ENCODE results near the gene PIEZO1.

Gene PIEZO1

DNA sequence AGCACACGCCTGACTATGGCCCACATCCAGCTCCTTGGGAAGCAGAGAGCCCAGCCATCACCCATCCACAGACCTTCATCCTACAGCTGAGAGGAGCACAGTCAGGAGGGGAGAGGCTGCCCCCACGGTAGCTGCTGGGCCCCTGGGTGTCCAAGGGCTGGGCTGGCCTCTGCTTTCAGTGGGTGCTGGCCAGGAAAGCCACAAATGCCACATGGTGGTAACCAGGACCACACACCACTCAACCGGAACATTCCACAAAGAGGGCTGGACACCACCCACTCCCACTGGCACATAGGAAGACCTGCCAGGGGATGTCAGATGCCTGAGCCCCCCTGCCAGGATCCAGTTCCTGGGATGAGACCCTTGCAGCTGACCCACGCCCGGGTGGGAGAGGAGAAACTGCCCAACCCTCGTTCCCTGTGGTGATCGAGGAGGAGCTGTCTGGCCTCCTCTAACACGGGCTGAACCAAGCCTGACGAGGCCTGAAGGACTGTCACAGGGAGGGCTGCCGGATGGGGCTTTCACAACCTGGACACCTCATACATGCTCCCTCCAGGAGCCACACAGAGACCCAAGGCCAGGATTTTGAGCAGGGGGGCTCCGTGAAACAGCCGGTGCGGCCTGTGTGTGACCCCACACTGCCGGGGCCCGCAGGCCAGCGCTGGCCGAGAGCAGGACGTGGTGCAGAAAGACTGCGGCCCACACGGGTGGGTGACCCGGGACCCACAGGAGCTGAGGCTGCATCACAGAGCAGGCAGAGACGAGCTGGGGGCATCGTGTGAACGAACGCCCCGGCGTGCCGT lies 30.7 kb downstream of the PIEZO1 start:
- DNase-seq (ENCODE audit: low read depth in 2 of 2) = no peak

DNA sequence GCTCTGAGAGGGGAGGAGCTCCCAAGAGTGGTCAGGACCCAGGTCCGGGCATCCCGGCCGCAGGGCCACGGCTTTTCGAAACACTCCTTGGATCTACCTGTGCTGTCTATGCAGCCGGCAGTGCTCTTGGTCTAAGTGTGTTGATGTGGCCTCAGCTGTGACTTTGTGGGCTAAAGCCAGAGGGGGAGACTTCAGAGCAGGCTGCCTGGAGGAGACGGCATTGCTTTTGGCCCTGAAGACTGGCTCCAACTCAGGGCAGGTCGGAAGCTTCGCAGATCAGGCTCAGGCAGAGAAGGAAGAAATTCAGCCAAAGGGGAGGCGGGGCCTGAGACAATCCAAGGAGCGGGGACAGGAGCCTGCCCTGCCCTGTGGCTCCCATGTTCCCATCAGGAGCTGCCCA lies 31.4 kb downstream of the PIEZO1 start:
- no peak for DNase-seq (ENCODE audit: low read depth in 2 of 2)

DNA sequence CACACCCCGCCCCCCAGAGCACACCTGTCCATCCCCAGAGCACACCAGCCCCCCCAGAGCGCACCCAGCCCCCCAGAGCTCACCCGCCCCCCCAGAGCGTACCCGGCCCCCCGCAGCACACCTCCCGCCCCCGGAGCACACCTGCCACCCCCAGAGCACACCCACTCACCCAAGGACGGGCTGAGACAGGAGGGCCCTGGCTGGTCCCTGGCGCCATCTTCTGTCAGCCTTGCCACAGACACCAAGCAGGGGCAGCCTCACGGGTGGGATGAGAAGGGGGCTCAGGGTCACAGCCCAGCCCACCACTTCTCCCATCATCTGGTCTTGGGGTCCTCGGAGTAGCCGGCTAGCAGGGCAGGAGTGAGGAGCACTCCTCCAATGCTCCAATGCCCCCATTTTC lies 31.8 kb downstream of the PIEZO1 start:
- DNase-seq (ENCODE audit: low read depth in 2 of 2) = no peak

DNA sequence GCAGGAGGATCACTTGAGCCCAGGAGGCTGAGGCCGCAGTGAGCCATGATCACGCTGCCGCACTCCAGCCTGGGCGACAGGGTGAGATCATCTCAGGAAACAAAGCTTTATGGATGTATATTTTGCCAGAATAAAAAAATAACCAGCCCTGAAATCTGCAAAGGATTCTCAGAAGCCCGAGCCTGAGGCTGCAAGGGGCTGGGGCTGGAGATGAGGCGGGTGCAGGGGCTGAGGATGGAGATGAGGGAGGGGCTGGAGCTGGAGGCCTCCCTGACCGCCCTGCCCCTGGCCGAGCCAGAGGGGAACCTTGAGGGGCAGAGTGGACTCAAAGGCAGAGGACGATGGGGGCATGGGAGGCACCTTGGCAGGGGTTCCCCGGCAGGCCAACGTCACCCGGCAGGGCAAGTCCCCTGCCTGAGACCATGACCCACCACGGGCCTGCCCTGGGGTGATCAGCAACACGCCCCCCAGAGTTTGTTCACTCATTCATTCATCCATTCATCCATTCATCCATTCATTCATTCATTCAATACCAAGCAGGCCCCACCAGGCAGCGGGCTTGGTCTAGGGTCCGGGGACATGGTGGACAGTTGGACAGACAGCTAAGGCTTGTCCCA lies 32.5 kb downstream of the PIEZO1 start:
- no peak for DNase-seq (ENCODE audit: low read depth in 2 of 2)

DNA sequence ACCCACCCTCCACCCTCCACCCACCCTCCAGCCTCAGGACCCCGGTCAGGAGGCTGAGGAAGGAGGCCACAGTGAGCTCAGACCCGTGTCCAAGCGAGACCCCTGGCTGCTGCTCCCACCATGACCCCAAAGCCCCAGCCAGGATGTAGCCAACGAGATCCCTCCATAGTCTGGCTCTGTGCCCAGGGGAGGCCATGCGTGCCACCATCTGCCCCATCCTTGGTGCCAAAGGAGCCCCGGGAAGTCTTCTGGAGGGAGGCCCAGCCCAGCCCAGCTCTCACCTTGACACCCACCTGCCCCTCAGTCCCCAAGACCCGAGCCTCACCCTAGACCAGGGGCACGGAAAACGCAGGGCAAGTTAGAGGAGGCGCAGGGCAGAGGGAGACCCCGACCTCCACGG lies 34.2 kb downstream of the PIEZO1 start:
- no peak for DNase-seq (ENCODE audit: low read depth in 2 of 2)

DNA sequence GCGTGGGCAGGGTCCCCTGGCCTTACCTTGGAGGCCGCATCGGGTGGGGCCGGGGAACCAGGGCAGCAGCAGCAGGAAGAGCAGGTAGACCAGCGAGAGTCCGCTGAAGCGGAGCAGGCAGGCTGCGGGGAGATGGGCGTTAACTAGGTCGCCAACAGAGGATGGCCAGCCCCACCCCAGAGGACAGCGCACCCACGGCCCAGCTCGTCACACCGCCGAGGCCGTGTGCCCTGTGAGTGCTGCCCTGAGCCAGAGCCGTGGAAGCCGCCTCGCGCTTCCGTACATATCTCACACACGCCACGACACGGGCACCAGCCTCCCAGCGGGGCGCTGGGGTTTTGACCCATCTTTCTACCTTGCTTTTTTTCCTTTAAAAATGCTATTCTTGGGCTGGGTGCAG lies 35.7 kb downstream of the PIEZO1 start:
- no peak for DNase-seq (ENCODE audit: low read depth in 2 of 2)

DNA sequence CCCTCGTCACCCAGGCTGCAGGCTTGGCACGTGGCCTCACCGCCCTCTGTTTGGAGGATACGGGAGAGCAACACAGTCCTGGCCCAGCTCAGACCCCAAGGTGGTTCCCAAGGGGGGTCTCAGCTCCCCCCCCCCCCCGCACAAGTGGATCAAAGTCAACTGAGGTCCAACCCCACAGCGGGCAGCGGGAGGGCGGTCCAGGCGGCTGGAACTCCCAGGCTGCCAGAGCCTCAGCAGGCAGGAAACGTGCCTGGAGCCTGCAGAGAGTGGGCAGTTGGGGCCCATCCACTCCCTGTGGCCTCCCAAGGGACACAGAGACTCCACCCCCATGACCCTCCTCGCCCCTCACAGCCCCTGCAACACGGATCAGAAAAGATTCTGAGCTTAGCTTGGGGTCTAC lies 36.7 kb downstream of the PIEZO1 start:
- no peak for DNase-seq (ENCODE audit: low read depth in 2 of 2)

DNA sequence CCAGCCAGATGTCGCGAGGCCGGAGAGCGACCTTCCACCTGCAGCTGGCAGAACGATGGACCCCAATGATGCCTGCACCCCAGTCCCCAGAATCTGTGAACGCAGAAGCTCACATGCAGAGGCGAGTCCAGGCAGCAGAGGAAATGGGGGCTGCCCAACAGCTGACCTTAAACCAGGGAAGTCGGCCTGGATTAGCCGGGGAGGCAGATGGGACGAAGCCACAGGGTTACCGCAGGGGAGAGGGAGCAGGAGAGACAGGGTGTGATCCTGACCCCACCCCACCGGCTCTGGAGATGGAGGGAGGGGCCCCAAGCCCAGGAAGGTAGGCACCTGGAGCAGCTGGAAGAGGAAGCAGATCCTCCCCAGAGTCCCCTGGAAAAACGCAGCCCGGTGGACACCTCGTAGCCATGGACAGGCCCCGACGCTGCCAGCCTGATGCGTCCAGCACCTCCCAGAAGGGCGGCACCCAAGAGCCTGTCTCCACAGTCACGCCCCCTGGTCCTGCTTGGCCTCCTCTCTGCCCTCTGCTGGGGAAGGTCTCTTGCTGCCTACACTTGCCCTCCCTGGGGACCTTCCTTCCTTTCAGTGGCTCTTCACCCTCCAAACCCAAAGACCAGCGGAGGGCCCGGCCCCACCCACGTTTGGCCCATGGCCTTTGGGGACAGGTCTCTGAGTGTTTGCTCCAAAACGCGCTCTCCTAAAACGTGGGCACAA lies 37.3 kb downstream of the PIEZO1 start:
- no peak for DNase-seq (ENCODE audit: low read depth in 2 of 2)

DNA sequence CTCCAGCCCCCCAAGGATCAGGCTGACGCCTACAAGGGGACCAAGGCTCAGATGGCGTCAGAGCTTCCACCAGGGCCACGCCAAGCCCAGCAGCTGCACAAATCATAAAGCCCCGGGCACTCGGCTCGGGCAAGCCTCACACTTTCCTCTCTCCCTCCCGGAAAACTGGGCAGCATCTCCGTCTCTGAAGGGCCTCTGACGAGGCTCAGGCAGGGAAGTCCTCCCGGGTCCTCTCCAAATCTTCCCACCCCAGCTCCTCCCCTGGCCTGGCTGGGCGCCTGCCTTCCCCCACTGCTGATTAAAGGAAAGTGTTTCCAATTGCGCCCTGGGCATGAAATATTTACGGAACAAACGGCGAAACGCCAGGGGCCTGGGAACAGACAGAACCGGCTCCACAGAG lies 38.5 kb downstream of the PIEZO1 start:
- DNase-seq (ENCODE audit: low read depth in 2 of 2) = no peak

DNA sequence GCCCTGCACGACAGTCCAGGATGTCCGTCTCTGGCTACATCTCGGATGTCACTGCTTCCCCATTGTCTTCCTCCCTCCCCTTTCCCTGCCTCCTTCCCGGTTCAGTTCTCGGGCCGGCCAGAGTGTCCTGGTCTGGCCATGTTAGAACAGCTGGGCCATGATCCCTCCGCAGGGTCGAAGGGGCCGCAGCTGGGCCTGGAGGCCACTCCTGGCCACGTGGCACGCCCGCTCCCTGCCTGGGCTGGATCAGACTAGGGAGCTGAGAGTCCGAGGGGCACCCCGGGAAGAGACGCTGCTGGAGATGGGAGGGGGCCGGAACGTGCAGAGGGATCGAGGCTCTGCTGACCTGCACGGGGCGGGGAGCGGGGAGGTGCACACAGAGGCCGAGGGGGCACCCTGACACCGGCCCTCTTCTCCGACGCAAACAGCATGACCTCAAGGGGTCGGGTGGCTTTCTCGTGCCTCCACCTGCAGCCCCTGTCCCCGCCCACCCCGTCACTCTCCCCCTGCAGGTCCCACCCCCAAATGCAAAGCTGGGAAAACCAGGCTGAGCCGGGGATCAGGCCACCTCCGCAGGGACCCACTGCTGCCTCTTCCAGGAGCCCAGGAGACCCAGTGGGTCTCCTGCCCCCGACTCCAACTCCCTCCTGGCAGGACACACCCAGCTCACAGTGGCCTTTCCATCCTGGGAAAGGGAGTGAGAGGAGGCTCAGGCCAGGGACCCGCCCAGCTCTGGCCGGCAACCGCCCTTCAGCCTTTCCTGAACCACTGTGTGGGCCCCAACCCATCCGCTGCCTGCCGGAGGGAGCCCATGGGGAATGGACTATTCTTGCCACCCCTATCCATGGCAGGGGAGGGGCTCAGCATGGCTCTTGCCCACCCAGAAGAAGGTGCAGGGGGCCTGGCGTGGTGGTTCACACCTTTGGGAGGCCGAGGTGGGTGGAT lies 40.2 kb downstream of the PIEZO1 start:
- DNase-seq (ENCODE audit: low read depth in 2 of 2) = no peak

DNA sequence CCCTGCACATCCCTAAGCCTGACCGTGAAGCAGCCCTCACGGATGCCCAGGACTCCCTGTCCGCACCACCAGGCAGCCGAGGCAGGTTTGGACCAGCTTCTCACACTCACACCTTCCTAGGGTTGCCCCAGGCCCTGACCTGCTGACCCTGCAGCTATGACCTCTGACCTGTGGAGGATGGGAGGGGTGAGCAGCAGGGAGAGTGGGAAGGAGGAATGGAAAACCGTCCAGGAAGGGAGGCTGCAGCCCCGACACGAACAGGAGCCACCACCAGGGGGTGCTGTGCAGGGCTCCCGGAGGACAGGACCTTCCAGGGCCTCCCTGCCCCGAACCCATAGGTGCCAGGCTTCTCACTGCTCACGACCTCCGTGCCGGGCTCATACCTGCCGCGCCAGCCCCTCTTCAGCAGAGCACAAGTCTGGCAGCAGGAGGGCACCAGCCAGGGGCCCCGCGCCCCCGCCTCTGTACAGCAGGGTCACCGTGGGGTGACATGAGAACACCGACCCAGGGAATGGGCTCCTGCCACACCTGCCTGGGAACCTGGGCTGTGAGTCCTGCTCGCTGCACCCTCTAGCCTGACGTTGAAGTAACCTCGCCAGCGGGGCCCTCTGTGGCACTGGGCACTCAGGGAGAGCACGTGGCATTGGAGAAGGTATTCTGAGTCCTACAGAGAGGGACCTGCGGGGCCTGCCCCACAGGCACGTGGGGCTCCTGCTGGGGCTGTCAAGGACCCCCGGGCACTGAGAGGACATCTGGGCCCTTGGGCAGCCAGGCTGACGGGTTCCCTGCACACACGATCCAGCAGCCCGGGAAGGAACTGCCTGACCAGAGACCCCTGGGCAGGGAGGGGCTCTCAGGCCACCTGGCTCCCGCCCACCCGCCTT lies 41.1 kb downstream of the PIEZO1 start:
- peak; percentile 59 to 61 for DNase-seq (ENCODE audit: low read depth in 2 of 2)

DNA sequence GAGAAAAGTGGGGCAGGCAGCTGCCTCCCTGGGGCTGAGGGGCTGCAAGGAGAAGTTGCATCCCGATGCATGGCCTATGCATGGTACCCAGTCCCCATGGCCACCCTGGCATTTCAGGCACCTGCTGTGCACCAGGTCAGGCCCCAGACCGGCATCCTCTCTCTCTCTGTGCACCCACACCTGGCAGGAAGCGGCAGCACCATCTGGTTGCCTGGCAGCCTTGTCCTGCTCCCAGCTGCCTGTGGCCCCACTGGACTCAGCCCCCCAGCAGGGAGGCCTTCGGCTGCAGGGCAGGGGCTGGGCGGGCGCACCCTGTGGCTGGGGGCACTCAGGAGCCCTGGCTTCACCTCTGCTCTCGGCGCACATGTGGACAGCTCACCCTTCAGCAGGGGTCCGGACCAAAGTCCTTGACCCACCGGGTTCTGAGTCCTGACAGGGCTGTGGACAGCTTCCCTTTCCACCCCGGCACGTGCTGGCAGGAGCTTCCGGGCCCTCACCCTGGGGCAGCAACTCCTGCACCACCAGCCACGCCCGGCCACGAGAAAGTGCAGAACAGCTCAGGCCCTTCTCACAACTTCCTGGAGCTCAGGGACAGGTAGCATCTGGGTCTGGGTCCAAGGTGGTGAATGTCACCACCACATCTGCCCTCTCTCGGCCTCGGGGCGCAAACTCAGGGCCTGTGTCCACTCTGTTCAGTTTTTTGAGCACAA lies 42.0 kb downstream of the PIEZO1 start:
- DNase-seq (ENCODE audit: low read depth in 2 of 2) = no peak

DNA sequence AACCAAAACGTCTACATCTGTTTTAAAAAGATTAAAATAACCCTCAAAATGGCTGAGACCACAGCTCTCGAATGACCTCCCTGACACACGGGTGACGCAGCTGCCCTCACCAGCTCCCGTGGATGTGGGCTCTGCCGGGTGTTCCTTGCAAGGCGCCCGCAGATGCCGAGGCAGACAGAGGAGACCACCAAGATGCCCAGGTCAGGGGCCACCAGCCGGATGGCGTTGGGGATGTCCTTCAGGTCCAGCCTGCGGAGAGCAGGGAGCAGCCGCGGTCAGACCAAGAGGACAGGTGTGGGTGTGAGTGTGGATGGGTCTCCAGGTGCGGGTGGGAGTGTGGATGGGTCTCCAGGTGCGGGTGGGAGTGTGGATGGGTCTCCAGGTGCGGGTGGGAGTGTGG lies 43.7 kb downstream of the PIEZO1 start:
- DNase-seq (ENCODE audit: low read depth in 2 of 2) = no peak

DNA sequence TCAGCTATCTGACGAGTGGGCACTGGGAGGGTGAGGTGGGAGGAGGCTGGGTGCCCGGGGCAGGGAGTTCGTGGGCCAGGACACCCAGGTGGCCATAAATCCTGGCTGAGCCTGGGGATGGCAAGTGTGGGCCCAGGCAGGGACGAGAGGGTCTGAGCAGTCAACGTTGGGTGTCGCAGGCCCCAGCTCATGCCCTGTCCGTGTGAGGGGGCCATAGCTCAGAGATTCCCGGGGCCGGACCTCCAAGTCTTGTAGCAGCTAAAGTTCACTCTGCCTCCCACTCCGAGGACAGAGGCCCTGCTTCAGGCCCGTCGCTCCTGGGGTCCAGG lies 44.3 kb downstream of the PIEZO1 start:
- no peak for DNase-seq (ENCODE audit: low read depth in 2 of 2)

DNA sequence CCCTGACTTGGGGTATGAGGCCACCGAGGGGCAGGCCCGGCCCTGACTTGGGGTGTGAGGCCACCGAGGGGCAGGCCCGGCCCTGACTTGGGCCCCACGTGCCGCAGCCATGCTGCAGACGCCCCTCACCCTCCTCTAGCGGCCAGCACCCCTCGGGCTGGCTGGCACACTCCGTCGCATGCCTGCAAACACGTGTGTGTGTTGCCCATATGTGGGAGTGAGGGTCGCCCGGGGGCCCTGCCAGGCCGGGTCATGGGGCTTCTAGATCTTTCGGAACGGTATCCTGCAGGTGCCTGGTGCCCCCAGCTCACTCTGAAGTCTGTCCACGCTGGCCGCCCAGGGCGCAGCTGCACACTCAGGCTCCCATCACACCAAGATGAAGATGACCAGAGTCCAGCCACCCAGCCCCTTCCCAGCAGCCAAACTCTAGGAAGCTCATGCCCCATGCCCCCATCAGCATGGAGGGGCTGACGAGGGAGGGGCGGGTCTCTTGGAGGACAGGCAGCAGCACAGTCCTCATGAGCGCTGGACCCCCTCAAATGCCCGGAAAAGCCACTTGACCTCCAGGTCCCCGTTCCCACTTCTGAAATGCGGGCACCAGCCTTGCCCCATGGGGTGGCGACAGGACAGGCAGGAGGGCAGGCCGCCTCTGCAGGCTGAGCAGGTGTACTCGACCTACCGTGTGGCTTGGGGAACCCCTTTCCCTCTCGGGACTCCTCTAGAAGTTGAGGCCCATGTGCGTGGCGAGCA lies 44.9 kb downstream of the PIEZO1 start:
- no peak for DNase-seq (ENCODE audit: low read depth in 2 of 2)

DNA sequence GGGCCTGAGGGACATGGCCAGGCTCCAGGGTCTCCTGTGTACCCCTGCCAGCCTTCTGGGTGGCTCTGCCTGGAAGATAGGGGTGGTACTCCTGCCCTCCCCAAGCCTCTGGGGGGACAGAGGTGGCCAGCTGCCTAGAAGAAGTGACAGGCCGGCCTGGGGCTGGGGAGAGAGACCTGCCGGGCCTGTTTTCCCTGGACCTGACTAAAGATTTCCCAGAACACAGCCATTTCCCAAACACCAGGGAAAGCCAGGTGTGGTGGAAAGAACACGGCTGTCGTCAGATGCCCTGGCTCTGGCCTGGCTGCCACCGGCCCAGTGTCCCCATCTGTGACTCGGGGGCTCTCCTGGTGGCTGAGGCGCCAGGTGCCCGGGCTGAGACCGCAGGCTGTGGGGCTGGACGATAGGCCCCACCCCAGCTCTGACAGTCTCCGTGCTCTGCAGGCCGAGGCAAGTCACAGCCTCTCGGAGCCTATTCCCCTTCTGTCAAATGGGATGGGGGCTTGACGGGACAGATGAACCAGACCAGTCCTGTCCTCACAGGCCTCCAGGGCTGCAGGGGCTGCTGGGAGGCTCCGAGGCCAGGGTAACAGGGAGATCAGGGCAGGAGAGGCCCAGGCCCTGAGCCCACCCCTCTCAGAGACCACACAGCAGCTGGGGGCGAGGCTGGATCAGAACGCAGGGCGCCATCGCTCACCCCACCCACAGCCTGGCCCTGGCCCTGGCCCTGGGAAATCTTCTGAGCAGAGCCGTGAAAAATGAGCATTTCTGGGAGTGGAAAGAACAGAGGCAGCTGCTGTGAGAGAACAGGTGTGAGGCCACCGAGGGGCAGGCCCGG lies 45.7 kb downstream of the PIEZO1 start:
- no peak for DNase-seq (ENCODE audit: low read depth in 2 of 2)

DNA sequence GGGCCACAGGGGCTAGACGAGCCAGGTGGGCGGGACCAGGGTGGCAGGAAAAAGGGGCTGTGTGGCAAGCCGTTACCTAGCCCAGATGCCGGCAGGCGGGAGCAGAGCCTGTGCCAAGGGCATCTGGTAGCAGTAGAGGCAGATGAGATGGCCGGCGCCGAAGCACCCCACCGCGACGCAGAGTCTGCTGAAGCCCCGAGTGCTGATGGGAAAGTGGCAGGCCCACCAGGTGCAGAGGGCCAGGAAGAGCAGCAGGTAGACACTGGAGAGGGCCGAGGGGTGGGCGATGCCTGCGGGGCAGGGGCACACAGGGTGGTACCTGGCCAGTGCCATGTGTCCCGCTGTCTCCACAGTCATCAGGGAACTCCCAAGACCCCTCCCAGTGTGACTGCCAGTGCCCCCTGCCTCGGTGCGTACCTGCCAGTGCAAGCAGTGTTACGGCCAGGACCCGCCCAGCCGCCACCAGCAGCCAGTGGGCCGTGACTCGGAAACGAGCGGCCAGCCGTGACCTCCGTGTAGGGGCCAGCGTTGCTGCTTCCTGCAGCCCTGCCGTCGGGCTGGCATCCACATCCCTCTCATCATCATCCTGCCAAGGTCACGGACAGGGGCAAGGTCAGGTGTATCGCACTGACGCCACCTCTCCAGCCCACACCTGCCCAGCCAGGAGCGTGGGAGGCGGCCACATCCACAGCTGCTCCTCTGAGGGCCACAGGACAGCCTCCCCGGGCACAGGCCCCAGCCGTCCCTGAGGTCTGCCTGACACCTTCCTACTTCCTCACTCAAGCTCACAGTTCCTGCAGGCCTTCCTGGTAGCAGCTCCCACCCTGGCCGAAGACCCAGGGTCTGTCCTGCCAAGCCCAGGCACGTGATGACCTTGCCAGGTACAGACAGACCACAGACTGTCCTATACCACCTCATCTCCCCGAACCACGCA lies 46.6 kb downstream of the PIEZO1 start:
- no peak for DNase-seq (ENCODE audit: low read depth in 2 of 2)
